Stimulated activated CD8-positive, alpha-beta memory T cell treated with anti-CD3 and anti-CD28 coated beads, Interleukin-12 subunit alpha, Interleukin-12 subunit beta, amount 100 ng/mL, for 4 hours (primary cell): ENCODE results near the gene OSM.
A peak's percentile ranks its signal among the peaks of the same experiment; 100 is the strongest.

Source experiments
- DNase-seq: peaks from one replicate; pipeline ENCODE4 v3.0.0-alpha.2; 2020; ENCODE audit warnings: low read depth

OSM gene

DNA sequence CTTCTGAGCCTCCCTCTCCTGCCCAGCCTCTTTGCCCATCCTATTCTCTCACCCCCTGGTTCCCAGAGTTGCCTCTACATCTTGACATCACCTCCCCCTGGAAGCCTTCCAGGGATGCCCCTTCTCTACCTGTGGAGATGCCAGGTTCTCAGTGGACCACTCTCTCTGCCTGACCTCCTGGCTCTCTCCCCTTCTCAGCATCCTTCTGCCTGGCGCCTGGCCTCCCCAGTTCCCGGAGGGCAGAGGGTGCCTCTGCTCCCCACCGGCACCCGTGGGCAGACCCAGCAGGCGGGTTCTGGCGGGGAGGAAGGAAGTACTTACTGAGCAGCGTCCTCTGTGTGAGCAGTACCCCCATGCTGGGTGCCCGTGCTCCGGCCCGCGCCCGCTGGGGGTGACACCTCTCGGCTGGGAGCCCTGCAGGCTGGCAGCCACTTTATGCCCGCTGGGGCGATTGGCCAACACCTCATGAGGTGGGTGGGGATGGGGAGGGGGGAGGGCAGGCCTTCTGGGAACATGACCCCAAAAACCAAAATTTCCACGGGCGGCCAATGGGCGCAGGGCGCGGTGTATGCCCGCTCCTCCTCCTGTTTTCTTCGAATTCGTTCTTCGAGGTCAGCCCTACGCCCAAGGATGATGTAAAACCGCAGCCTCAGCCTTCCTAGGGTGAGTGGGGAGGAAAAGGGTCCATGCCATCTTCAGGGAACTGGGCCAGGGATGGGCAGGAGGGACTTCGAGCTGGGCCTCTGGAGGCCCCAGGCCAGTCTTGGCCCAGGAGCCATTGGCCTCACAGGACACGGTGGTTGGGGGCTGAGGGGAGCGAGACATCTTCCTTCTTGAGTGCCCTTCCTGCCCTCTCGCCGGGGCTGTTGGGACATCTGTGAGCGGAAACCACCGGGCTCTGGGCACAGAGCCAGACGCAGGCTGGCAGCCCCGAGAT is at the start of gene OSM:
OSM (minus strand) TSS at position 407 of the 937 bp plus-strand sequence; CDS start at position 355, 52 bp downstream.
- peak; percentile 49 for DNase-seq

DNA sequence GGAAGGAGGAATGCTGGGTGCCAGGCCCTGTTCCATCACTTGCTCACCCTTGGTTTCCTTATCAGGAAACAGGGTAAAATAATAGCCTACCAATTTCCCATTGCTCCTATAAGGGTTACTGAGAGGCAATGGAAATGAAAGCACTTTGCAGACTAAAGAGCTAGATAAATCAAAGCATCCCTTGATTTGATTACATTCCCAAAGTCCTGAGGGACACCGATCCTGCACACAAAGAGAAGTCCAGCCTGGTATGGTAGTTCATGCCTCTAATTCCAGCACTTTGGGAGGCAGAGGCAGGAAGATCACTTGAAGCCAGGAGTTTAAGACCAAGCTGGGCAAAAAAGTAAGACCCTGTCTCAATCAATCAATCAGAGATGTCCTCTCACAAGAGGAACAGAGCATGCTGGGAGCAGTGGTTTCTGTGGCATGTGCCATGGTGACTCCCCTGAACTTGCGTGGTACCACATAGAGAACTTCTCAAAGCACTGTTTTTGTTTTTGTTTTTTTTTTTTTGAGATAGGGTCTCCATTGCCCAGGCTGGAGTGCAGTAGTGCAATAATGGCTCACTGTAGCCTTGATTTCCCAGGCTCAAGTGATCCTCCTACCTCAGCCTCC is 49.4 kb upstream of the OSM start:
- DNase-seq: no peak

- DNase-seq: peak; percentile 21
These were observed 48.3 kb upstream of the OSM start for GRCh38 chr22:30314915-30315314.

DNA sequence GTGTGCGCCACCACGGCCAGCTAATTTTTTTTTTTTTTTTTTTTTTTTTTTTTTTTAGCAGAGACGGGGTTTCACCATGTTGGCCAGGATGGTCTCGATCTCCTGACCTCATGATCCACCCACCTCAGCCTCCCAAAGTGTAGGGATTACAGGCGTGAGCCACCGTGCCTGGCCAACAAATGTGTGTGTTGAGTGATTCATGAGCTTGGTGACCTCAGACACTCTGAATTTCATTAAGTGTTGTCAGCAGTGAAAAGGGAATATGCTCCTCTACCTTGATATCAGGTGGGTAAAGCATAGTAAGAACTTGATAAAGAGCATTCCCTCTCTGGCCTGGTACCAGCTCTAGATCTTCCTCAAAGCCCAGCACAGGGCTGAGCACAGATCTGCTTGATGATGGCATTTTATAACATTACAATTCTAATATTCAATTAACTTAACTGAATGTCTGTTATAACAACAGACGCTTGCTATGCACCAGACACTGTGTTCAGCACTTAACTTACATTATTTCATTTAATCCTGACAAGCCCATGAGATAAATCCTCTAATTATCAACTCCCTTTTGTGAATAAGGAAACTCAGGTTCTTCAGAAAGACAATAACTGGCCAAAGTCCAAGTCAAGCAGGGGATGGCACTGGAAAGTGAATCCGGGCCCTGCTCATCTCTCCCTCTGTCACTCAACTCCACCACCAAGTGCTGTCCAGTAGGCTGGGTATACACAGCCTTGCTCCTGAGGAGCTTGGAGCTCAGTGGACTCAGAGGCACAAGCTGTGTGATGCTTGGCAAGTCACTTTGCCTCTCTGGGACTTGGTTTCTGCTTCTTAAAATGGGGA is 47.1 kb upstream of the OSM start:
- DNase-seq: no peak

DNA sequence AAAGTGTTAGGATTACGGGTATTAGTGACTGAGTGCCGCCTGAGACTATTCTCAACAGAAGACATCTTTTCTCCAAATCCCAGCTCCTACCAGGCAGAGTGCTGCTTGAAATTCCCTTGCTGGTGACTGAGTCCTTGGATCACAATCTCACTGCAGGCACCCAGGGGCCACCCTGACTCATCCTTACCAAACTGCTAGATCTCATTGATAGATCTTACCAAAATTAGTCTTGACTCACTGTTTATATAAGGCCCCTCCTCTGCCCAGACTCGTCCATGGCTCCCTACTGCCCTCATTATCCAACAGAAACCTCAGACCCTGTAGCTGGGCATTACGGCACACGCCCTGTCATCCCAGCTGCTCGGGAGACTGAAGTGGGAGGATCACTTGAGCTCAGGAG is 45.4 kb upstream of the OSM start:
- no peak for DNase-seq

DNA sequence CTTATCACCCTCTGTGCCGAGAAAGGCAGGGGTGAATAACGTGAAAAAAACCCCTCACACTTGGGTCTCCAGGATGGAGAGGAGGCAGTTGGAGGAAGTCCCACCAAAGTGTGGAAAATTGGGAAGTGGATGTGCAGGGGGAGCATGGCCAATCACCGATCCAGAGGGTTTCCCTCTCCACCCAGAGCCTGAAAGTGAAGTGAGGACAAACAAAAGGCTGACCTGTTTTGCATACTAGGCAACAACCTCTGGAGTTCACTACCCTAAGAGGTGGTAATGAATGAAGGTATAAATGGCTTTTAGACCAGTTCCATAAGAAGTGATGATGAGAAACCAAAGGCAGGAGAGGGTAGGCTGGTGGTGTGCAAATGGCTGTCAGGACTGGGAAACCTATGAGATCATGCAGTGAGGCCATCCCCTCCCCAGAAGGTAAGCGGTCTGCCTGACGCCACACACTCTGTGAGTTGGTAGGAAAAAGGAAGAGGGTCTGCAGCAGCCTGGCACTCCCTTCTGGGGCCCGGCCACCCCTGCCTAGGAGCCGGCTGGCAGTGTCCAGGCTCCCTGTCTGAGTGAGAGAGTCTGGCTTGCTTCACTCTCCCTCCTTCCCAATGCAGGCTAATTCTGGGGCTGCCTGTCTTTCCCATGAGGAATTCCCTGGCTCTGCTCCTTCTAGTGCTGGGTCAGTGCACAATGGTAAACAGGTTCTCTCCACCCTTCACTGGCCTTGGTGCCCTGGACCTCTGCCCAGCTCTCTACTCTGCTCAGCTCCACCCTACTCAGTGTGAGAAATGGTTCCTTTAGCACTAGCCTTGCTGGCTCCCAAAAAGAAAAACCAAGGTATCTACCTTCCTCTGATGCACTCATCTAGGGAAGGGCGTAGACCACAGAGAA is 44.5 kb upstream of the OSM start:
- DNase-seq: no peak

DNA sequence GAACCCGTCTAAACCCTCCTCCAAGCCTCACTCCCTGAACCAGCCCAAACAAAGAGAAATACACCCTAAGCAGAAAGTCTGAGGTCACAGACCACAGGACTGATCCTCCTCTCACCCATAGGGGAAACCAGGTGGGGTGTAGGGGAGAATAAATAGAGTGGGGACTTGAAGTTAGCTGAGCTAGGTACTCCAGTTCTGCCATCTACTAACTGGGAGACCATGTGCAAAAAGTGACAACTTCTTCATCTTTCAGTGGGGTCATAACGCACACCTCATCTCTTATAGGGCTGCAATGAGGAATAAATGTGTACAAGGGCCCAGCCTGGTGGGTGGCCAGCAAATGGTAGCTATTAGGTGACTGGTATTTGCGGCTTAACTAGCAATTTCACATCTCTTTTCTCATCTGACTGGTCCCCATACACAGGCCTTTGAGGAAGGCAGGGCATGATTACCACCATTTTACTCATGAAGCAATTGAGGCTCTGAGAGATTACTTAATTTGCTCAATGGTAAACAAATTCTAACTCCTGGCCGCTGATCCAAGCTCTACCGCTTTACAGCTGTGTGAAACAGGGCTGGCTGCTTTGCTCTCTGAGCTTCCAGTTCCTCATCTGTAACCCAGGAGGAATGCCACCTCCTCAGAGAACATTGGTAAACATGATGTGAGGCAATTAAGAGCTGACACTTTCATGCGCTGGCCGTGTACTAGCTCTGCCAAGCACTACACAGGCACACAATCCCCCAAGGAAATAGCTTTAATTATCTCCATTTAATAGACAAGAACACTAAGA is 43.5 kb upstream of the OSM start:
- no peak for DNase-seq

DNA sequence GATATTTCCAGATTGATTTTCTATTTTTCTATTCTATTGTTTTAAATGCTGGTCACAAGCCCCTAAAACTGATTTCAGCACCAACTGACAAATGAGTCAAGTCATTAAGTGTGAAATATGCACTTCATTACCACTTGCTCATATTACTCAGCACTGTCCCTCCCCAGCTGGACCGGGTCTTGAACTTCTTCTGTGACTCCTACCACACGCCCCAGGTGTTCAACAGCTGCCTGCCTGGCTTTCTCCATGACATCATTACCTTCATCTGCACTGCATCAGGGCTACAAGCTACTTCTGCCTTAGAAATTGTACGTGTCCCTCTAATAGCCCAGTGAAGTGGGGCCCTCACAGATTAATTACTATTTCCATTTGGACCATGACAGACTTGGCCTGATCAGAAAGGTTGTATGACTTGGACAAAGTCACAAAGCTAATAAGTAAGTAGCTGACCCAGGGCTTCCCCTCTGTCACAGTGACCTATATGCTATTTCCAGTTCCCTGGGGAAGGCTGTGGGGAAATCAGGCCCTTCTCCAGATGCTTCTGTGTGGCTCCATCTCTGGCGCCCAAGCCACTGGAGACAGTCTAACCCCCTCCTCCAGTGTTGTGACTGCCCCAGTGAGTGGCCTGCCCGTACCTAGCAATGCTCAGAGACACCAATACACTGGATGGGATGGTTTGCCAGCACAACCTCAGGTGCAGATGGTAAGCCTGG is 42.0 kb upstream of the OSM start:
- DNase-seq: no peak

DNA sequence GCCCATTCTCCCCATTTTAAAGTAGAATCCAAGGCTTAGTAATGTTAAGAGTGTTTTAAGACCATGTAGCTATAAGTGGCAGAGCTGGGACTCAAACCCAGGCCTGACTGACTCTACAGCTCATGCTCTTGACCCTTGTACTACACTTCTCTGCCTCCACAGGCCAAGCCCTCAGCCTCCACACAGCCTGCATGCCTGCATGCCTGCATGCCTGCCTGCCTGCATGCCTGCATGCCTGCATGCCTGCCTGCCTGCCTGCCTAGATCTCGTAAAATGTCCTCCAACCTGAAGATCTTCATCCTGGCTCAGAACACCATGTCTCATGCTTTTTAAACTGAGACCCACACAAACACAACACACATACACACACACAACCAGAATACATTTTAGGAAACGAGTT is 41.4 kb upstream of the OSM start:
- no peak for DNase-seq

GRCh38 chr22:30307041-30307574 is 40.5 kb upstream of the OSM start:
- DNase-seq: no peak

DNA sequence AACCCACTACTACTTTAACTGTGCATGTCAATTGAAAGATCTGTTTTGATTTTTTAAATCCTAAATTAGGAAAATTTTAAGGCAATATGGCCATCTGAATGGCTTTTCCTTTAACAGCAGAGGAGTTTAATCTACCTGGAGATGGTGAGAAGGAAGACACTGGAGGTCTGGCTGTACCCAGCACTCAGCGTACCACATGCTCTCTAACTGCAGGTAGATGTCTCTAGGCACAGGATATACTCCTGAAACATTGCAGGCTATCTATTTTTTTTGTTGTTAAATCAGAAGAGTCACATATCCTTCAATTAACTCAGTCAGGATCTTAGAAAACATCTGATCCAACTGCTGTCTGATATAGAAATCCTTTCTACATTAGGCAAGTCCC is 40.0 kb upstream of the OSM start:
- DNase-seq: no peak

DNA sequence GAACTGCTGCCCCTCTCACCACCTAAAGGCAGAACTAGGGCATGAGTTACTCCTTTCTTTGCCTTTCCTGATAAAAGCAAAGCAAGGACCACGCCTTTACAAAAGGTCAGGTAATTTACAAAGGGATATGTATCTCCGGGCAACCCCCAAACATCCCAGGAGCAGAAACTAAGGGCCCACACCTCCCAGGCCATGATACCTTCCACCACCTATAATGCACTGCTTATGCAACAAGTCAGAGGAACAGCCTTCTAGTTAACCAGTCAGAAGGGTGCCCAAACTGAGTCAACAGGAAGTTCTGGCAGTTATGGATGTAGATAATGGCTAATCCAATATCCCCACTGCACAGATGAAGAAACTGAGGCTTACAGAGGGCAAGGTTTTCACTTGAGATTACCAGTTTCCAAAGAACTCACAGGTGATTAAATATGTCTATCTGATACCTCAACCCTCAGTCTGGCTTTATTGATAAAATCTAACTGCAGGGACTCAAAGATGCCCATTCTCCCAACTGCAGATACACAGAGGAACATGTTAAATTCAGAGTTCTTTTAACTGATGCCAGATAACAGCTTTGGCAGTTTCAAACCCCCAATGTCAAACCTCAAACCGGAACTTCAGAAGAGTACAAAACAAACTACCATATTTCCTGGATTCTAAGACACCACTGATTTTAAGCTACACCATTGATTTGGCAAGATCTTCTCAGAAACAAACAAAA is 39.4 kb upstream of the OSM start:
- DNase-seq: no peak

- DNase-seq: no peak
These were observed 38.9 kb upstream of the OSM start for GRCh38 chr22:30305519-30305905.

DNA sequence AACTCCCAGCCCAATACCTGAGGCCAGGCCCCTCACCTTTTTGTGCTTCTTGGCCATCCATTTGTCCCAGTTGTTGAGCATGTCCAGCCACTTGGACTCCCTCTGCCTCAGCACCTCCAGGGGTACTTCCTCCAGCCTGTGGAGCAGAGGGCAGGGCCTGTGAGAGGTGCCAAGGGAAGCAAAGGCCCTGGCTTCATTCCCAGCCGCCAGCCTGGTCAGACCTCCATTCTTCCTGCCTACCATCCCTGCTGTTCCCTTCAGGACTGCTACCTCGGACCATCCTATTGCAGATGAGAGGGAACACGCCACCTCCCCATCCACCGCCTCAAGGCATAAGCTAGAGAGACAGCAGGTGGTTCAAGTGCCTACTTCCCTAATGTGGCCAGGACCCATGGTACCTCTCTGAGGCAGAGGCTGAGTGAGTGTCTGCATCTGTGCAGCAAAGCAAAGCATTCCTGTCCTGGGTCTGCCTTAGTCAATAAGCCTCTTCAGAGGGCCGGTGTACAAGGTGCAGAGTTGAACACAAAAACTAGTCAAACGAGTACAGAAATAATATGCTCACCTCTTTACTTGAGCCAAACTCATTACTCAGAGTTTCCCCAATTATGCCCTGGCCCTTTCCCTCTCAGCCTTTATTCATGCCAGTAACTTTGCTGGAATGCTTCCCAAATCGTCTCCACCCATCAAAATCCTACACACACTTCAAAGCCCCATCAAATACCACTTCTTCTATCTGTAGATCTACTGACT is 38.0 kb upstream of the OSM start:
- DNase-seq: no peak

- no peak for DNase-seq
These were observed 36.1 kb upstream of the OSM start for GRCh38 chr22:30302810-30303138.

- no peak for DNase-seq
These were observed 35.6 kb upstream of the OSM start for GRCh38 chr22:30301995-30302809.

DNA sequence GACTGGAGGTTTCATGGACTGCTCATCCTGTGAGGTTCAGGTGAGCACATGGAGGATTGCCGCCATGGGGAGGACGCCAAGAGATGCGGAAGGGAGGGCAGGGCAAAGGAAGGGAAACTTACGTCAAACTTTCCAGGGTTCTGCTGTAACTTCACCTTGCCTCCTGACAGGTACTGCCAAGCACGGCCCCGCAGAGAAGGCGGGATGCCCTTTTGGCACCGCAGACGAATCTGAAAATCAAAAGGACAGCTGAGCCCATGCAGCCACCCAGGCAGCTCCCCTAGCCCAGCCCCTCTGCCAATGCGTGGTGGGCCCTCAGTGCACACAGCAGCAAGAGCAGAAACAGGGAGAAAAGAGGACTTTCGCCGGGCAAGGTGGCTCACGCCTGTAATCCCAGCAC is 32.7 kb upstream of the OSM start:
- DNase-seq: no peak
